ENCODE data around the gene FBLN5. TPM values are rescaled to one million over a fixed set of nuclear protein-coding genes. Genes with fewer than 3 reads are reported as not detected.

Gene FBLN5
- total RNA-seq, 1 experiment from 2014 or later, result 1.0 TPM

DNA sequence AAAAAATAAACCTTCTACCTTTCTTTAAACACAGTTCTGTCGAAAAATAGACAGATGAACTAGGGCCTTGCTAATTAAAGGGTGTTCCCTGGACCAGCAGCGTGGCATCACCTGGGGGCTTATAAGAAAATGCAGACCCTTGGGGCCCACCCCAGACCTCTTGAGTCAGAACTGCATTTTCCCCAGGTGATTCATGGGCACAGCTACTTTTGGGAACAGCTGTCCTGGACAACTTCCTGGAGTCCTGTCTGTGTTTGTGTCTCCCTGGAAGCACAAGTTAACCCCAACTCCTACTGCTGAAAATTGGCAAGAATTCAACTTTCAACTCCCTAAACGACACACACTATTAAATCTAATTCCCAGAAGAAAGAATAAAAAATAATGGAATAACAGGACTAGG is 17.8 kb downstream of the FBLN5 start:
- Histone ChIP-seq H3K23ac (ENCODE audit: insufficient read length, low read depth, low read length) (no peak overlapping the region), H4K8ac (replicated peaks; ENCODE audit: insufficient read length, low read depth, low read length) (no peak overlapping the region), H3K27me3 (ENCODE audit: insufficient read depth, low read length) (no peaks in the 10 kb centered on the region), H3K9me3 (ENCODE audit: control insufficient read depth, low read depth, low read length) (no peaks in the 10 kb centered on the region), H4K91ac (ENCODE audit: insufficient read length, low read depth, low read length) (no peak overlapping the region), H2BK120ac (ENCODE audit: low read depth, low read length, poor library complexity, severe bottlenecking) (no peak overlapping the region), H3K23me2 (ENCODE audit: insufficient read length, low read depth, low read length, poor library complexity, severe bottlenecking) (no peaks in the 10 kb centered on the region), H3K14ac (ENCODE audit: insufficient read depth, low read length) (no peak overlapping the region), H2AFZ (ENCODE audit: low read length) (no peak overlapping the region), H3K4ac (ENCODE audit: low read depth, low read length) (no peak overlapping the region), H2BK5ac (ENCODE audit: insufficient read length, low read length) (no peak overlapping the region), H3K56ac (ENCODE audit: insufficient read length, low read depth, low read length) (no peak overlapping the region), H4K20me1 (ENCODE audit: control insufficient read depth, insufficient read depth, insufficient read length) (no peaks in the 10 kb centered on the region), H2BK12ac (ENCODE audit: insufficient read length, low read depth, low read length) (no peak overlapping the region), H3T11ph (ENCODE audit: low read length) (no peak overlapping the region), H2AK5ac (ENCODE audit: insufficient read length, low read length) (no peak overlapping the region), H3K4me2 (ENCODE audit: insufficient read depth, insufficient read length, low read length) (no peak overlapping the region), H3K27ac (ENCODE audit: insufficient read length, low read depth, low read length) (no peak overlapping the region), H3K9ac (ENCODE audit: extremely low read depth, insufficient read length, low read length) (no peak overlapping the region), H2BK15ac (ENCODE audit: low read depth, low read length) (no peak overlapping the region), H3K79me1 (ENCODE audit: insufficient read depth, low read depth, low read length, poor library complexity, severe bottlenecking) (no peaks in the 10 kb centered on the region), H3K4me1 (ENCODE audit: insufficient read depth, low read length) (0 out of 2 replicates have a peak, but pooled peaks cover 3% of the 10 kb centered on the region), H3K79me2 (ENCODE audit: insufficient read depth, low read length) (no peaks in the 10 kb centered on the region), H4K5ac (ENCODE audit: insufficient read length, low read depth, low read length) (no peak overlapping the region), H3K18ac (ENCODE audit: insufficient read length, low read depth, low read length) (no peak overlapping the region), H2BK20ac (ENCODE audit: low read depth, low read length, poor library complexity, severe bottlenecking) (no peak overlapping the region)
- Mint-ChIP-seq H3K36me3 (ENCODE audit: insufficient read depth in 1 of 3, low read depth in 3 of 3) (no peaks in the 10 kb centered on the region), H3K9me3 (no peaks in the 10 kb centered on the region), H3K4me3 (no peak overlapping the region), H3K4me1 (peaks cover 7 to 8% of the 10 kb centered on the region in 2 experiments; a peak in 3 of 4 replicates), H3K27me3 (ENCODE audit: low read depth) (no peaks in the 10 kb centered on the region), H3K27ac (no peak overlapping the region)
- no peak for DNase-seq
- TF ChIP-seq, protein P1, sequence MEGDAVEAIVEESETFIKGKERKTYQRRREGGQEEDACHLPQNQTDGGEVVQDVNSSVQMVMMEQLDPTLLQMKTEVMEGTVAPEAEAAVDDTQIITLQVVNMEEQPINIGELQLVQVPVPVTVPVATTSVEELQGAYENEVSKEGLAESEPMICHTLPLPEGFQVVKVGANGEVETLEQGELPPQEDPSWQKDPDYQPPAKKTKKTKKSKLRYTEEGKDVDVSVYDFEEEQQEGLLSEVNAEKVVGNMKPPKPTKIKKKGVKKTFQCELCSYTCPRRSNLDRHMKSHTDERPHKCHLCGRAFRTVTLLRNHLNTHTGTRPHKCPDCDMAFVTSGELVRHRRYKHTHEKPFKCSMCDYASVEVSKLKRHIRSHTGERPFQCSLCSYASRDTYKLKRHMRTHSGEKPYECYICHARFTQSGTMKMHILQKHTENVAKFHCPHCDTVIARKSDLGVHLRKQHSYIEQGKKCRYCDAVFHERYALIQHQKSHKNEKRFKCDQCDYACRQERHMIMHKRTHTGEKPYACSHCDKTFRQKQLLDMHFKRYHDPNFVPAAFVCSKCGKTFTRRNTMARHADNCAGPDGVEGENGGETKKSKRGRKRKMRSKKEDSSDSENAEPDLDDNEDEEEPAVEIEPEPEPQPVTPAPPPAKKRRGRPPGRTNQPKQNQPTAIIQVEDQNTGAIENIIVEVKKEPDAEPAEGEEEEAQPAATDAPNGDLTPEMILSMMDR (conservative IDR thresholded peaks at IDR 0.05), result no peak
- no CpG with 5 or more reads among the region's 3 CpGs for WGBS (ENCODE audit: extremely low coverage, insufficient read length, low lambda C conversion rate)

Measured in H9 (cell line).